Fibroblast of skin of left biceps (primary cell): ENCODE results near the gene ACER2.

Experiments
- DNase-seq, 2 experiments: peaks; one replicate each; pipeline ENCODE4 v3.0.0-alpha.2; 2013; ENCODE audit warnings: low read depth in 2 of 2

ACER2 gene

GRCh38 chr9:19486803-19487202 lies 78.0 kb downstream of the ACER2 start:
- DNase-seq, result no peak

- DNase-seq, result no peak
Measured at GRCh38 chr9:19488721-19489120, 79.9 kb downstream of the ACER2 start.

- no peak for DNase-seq
Measured at GRCh38 chr9:19490269-19490668, 81.5 kb downstream of the ACER2 start.

- no peak for DNase-seq
Measured at GRCh38 chr9:19490828-19491227, 82.0 kb downstream of the ACER2 start.

GRCh38 chr9:19492775-19493173 lies 84.0 kb downstream of the ACER2 start:
- no peak for DNase-seq

GRCh38 chr9:19493174-19493811 lies 84.5 kb downstream of the ACER2 start:
- DNase-seq, result peak; percentile 36 to 42

- no peak for DNase-seq
Measured at GRCh38 chr9:19493876-19494275, 85.1 kb downstream of the ACER2 start.

- no peak for DNase-seq
Measured at GRCh38 chr9:19495186-19496028, 86.6 kb downstream of the ACER2 start.

GRCh38 chr9:19496321-19497050 lies 87.7 kb downstream of the ACER2 start:
- no peak for DNase-seq

GRCh38 chr9:19497276-19497675 lies 88.5 kb downstream of the ACER2 start:
- DNase-seq, result no peak

GRCh38 chr9:19498015-19498414 lies 89.2 kb downstream of the ACER2 start:
- peak; percentile 36 to 53 for DNase-seq
